Fibroblast of lung (primary cell): ENCODE results near the gene SENP3. TPM values are rescaled to one million over a fixed set of nuclear protein-coding genes. Genes with fewer than 3 reads are reported as not detected.

Experiments
- DNase-seq, 2 donors: peaks; one replicate each; pipeline versions ENCODE4 v3.0.0 to v3.0.0-alpha.2; 2010; ENCODE audit warnings: low read depth in 2 of 2
- H2AFZ ChIP-seq: 2 replicates; pipeline ENCODE4 v1.5.1; 2012; ENCODE audit warnings: low read length, control low read depth, inconsistent platforms
- H3K27ac ChIP-seq: 2 replicates; pipeline ENCODE4 v1.5.1; 2011; ENCODE audit warnings: low read length, control low read depth; ENCODE audit not compliant: insufficient read depth
- H3K27me3 ChIP-seq: 2 replicates; pipeline ENCODE4 v1.5.1; 2011; ENCODE audit warnings: mild to moderate bottlenecking, low read length; ENCODE audit not compliant: control insufficient read depth, insufficient read depth
- H3K36me3 ChIP-seq: 2 replicates; pipeline ENCODE4 v1.5.1; 2011; ENCODE audit warnings: low read length; ENCODE audit not compliant: control insufficient read depth, insufficient read depth
- H3K4me1 ChIP-seq: 2 replicates; pipeline ENCODE4 v1.5.1; 2011; ENCODE audit warnings: low read length; ENCODE audit not compliant: control insufficient read depth, insufficient read depth; ENCODE audit errors: extremely low read depth
- H3K4me2 ChIP-seq: 2 replicates; pipeline ENCODE4 v1.5.1; 2011; ENCODE audit warnings: low read length, control low read depth; ENCODE audit not compliant: insufficient read depth; ENCODE audit errors: extremely low read depth
- H3K4me3 ChIP-seq, 4 experiments: fragments of 200-600 bp in 1 of 4; sonication (generic) in 1 of 4; replicated peaks in 1 of 4; 2 replicates each; pipeline ENCODE4 v1.5.1; 2011 to 2016; ENCODE audit warnings: low read length in 4 of 4, low read depth in 3 of 4, mild to moderate bottlenecking in 3 of 4, control low read depth in 2 of 4, inconsistent platforms in 1 of 4, mixed read lengths in 1 of 4; ENCODE audit not compliant: insufficient read depth in 1 of 4; ENCODE audit errors: control extremely low read depth in 1 of 4
- H3K79me2 ChIP-seq: 2 replicates; pipeline ENCODE4 v1.5.1; 2012; ENCODE audit warnings: mild to moderate bottlenecking, low read length, inconsistent platforms; ENCODE audit not compliant: control insufficient read depth, insufficient read depth
- H3K9ac ChIP-seq: 2 replicates; pipeline ENCODE4 v1.5.1; 2011; ENCODE audit warnings: mild to moderate bottlenecking, low read length, control low read depth; ENCODE audit not compliant: insufficient read depth
- H3K9me3 ChIP-seq: 2 replicates; pipeline ENCODE4 v1.5.1; 2012; ENCODE audit warnings: low read depth, low read length; ENCODE audit not compliant: control insufficient read depth, insufficient read depth
- H4K20me1 ChIP-seq: 2 replicates; pipeline ENCODE4 v1.5.1; 2011; ENCODE audit warnings: low read length; ENCODE audit not compliant: control insufficient read depth, insufficient read depth; ENCODE audit errors: extremely low read depth
- EZH2 ChIP-seq: IDR thresholded peaks from 2 replicates; pipeline ENCODE4 v1.5.1; 2012; ENCODE audit warnings: low read length, control low read depth, mild to moderate bottlenecking; ENCODE audit errors: missing control alignments
- polyA plus RNA-seq, 2 donors: library from polyadenylated mRNA; depleted of rRNA in 1 of 2; stranded (reverse) in 1 of 2; unstranded in 1 of 2; fragments of >200 nt; gene quantifications; 2 replicates each; pipeline ENCODE4 v1.2.1, GENCODE V29; 2011 to 2012; ENCODE audit warnings: missing spikeins in 1 of 2
- total RNA-seq: library from RNA; depleted of rRNA; stranded (reverse); fragments of >200 nt; gene quantifications from 2 replicates; pipeline ENCODE4 v1.2.1, GENCODE V29; 2014
- TF ChIP-seq, protein P1 (sequence below), 2 donors: IDR thresholded peaks in 1 of 2; conservative IDR thresholded peaks in 1 of 2; 1 replicate in 1 of 2; 2 replicates in 1 of 2; pipeline ENCODE4 v1.5.1; 2011 to 2012; ENCODE audit warnings: low read length in 2 of 2, control low read depth in 1 of 2, inconsistent platforms in 1 of 2, low read depth in 1 of 2, mild to moderate bottlenecking in 1 of 2

The SENP3 gene
- total and polyA plus RNA-seq, 2 donors (not counting 1 experiment from before 2014, with no cell fraction given) = 66.2 to 67.6 TPM

DNA sequence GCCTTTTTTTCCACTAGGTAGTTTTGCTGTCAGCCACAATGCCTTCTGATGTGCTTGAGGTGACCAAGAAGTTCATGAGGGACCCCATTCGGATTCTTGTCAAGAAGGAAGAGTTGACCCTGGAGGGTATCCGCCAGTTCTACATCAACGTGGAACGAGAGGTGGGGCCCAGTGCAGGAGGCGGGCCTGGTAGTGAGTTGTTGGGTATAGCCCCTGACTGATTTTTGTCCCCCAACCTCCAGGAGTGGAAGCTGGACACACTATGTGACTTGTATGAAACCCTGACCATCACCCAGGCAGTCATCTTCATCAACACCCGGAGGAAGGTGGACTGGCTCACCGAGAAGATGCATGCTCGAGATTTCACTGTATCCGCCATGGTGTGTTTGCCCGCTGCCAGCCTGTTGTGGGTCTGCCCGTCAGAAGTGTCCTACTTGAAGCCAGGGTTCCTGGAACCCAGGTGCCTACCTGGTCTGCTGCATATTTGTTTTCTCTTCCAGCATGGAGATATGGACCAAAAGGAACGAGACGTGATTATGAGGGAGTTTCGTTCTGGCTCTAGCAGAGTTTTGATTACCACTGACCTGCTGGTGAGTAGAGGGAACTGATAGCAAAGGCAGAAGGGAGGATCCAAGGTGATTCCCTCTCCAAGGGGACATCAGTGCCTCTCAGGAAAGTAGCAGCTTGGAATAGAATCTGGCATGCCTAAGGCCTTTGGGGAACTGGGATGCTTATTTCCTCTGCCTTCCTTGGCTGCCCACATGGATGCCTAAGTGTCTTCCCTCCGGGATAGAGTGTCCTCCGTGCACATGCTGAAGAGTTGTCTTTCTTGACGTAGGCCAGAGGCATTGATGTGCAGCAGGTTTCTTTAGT lies 15.8 kb downstream of the SENP3 start:
- no peaks in the 10 kb centered on the region for H3K9me3 ChIP-seq
- peaks cover 75% of the 10 kb centered on the region for H3K79me2 ChIP-seq
- H2AFZ ChIP-seq = no peak overlapping the region
- H3K4me3 ChIP-seq = no peak overlapping the region
- peak overlapping the region; percentile 49 for H3K4me2 ChIP-seq
- H3K9ac ChIP-seq = no peak overlapping the region
- peak overlapping the region; percentile 16 for H3K27ac ChIP-seq
- no peak for DNase-seq
- H4K20me1 ChIP-seq = peaks cover 14% of the 10 kb centered on the region
- no peaks in the 10 kb centered on the region for H3K27me3 ChIP-seq
- H3K36me3 ChIP-seq = peaks cover 47% of the 10 kb centered on the region
- H3K4me1 ChIP-seq = peaks cover 42% of the 10 kb centered on the region
- no peak for TF ChIP-seq EZH2
- TF ChIP-seq, protein P1, sequence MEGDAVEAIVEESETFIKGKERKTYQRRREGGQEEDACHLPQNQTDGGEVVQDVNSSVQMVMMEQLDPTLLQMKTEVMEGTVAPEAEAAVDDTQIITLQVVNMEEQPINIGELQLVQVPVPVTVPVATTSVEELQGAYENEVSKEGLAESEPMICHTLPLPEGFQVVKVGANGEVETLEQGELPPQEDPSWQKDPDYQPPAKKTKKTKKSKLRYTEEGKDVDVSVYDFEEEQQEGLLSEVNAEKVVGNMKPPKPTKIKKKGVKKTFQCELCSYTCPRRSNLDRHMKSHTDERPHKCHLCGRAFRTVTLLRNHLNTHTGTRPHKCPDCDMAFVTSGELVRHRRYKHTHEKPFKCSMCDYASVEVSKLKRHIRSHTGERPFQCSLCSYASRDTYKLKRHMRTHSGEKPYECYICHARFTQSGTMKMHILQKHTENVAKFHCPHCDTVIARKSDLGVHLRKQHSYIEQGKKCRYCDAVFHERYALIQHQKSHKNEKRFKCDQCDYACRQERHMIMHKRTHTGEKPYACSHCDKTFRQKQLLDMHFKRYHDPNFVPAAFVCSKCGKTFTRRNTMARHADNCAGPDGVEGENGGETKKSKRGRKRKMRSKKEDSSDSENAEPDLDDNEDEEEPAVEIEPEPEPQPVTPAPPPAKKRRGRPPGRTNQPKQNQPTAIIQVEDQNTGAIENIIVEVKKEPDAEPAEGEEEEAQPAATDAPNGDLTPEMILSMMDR (conservative IDR thresholded peaks at IDR 0.05 in 1 of 2, IDR thresholded peaks at IDR 0.05 in 1 of 2; ENCODE audit: low read depth in 1 of 2, low read length in 2 of 2) = no peak

GRCh38 chr17:7579001-7579833 lies 17.5 kb downstream of the SENP3 start, which contains the start of gene CD68:
Gene CD68 (plus strand): TSS chr17:7579638. CDS start chr17:7579678, 40 bp downstream.
- H3K9me3 ChIP-seq = no peaks in the 10 kb centered on the region
- peak; percentile 85 to 92 for DNase-seq
- peak within 1 kb of the TSS in 2 of 4 experiments; percentile 9 to 46 for H3K4me3 ChIP-seq
- H3K79me2 ChIP-seq = peaks cover 63% of the 10 kb centered on the region
- H3K9ac ChIP-seq = peak within 1 kb of the TSS; percentile 33
- H4K20me1 ChIP-seq = peaks cover 13% of the 10 kb centered on the region
- no peaks in the 10 kb centered on the region for H3K27me3 ChIP-seq
- H3K4me2 ChIP-seq = peak within 1 kb of the TSS; percentile 28
- H3K4me1 ChIP-seq = peaks cover 47% of the 10 kb centered on the region
- peaks cover 45% of the 10 kb centered on the region for H3K36me3 ChIP-seq
- no peak within 1 kb of the TSS for H2AFZ ChIP-seq
- no peak for TF ChIP-seq EZH2
- TF ChIP-seq, protein P1 (conservative IDR thresholded peaks at IDR 0.05 in 1 of 2, IDR thresholded peaks at IDR 0.05 in 1 of 2; ENCODE audit: low read depth in 1 of 2, low read length in 2 of 2) = no peak
- H3K27ac ChIP-seq = peak within 1 kb of the TSS; percentile 84
